Measurements from ENCODE around the gene PSMC1. TPM values are rescaled to one million over a fixed set of nuclear protein-coding genes. Genes with fewer than 3 reads are reported as not detected.

The PSMC1 gene
- total RNA-seq, 1 donor from 2014 or later: 64.1 TPM

DNA sequence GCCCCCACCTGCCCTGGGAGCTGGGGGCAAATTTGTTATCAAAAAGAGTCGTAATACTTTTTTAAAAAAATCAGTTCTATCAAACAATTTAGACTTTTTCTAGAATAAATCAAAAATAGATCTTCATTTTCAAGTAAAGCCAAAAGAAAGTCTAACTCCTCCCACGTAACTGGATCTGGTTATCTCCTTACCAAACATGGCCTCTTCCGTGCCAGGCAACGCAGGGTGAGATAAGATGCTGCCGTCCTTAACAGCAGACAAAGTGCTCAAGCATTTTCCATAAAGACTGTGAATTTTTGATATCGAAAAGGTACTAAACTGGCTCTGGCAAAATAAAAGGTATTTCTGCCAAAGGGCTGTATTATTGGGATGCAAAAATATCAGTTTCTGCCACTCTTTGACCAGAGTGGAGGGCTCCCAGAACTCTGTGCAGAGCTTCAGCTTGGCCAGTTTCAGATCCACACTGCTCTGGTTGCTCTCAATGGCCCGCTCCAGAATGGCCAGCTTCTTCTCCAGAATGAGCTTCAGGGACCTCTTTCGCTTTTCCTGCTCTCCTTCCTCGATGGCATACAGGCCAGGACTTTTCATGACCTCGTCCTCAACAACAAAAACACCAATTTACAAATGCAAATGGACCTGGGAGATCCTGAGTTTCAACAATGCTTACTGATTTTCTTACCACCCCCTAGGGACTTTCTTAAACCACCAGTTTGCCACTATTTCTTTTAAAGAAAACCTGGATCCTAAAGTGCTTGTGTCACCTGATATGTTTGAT lies 46.4 kb downstream of the PSMC1 start:
- DNase-seq: no peak

DNA sequence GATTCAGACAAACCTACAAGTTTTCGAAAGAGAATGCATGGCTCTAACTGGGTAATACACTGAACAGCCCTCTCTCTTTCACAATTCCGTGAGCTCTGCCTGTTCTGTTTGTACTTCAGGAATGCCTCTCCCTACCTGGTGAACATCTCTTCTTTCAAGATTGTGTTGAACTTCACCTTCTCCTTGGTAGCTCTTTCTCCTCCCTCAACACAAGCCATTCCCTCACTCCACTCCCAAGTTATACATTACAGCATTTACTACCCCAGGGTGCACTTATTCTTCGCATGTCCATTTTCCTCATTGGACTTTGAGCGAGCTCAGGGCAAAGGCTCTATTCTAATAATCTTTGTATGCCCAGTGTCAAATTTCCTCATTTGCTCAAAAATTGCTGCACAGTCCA lies 47.1 kb downstream of the PSMC1 start:
- DNase-seq: no peak

DNA sequence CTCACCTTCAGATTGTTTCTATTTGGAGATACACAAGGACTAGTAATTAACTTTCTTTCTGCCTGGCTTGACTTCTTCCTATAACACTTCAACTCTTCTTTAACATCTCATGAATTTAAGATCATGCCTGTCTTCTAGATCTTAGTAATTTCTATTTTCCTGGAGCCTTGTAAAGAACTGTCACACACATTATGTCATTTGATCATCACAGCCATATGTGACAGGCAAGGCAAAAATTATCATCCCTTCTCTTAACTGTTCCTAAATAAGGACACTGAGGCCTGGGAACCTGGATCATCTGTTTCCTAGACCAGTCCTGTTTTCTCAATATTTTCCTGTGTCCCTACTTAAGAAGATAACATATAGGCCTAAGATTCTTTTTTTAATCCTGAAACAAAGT lies 48.1 kb downstream of the PSMC1 start:
- no peak for DNase-seq

DNA sequence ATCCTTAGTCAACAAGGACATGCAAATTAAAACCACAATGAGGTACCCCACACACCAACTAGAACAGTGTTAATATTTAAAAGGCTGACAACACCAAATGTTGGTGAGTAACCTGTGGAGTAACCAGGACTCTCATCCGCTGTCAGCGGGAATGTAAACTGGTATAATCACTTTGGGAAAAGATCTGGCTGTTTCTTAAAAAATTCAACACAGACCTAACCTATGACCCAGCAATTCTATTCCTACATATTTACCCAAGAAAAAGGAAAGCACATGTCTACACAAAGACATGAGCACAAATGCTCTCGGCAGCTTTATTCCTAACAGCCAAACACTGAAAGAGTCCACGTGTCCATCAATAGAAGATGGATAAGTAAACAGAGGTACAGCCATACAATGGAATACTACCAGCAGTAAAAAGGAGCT lies 48.8 kb downstream of the PSMC1 start:
- DNase-seq: no peak

DNA sequence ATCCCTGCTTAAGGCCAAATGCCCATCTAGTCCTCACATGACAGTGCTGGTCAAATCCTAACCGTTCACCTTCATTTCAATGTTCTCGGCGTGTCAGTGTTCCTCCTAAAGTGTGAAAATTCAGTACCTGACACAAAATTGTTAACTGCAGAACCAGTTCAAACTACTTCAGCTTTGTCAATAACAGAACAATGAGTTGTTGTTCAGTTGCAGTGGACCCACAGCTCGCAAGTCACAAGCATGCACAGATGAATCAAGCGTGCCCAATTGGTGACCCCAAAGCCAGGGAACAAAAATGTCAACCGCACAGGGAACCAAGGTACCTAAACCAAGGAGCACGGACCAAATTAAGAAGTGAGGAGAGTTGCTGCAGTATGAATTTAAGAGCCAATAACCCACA lies 52.2 kb downstream of the PSMC1 start:
- no peak for DNase-seq

DNA sequence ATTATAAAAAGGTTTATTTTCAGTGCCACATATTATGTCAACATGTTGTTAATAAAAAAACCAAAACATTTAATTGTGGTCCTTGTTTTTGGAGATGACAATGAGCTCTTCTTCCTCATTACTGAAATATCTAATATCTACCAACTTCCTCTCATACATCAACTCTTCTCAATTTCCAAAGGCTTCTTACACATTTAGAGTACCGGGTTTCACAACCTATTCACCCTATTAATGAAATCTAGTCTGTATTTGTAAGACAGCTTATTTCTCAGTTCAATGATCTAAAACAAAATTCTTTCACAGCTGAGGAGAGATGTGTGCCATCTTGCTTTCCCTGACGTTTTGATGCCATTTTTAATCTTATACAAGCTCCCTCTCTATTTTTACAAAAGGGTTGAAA lies 60.9 kb downstream of the PSMC1 start:
- no peak for DNase-seq

DNA sequence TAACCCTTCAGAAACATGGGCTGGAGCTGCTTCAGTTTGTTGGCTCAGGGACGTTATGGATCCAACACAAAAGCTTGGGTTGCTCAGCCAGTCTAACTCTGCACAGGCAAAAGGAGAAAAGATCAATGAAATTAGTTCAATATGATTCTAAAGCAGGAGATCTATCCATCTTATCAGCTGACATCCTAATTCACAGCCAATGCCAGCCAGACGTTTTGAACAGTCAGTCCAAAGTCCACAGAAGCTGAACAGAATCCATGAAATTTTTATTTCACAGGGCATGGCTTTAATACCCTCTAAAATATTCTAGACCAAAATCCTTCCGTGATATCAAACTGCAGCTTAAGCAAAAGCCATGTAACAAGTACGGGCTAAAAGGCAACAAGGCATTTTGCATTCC lies 61.7 kb downstream of the PSMC1 start:
- no peak for DNase-seq

DNA sequence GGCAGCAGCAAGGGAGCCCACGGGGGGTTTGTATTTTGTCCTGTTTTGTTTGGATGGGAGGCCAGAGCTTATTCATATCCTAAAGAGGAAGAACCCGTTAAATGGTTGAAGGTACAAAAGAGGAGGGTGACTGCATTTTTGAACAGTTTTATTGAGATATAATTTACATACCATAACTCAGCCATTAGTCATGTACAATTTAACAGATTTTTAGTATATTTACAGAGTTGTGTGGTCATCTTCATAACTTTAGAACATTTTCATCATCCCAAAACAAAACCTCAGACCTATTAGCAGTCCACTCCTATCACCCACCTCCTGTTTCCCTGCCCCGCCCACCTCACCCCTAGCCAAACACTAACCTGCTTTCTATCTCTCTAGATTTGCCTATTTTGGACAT lies 62.8 kb downstream of the PSMC1 start:
- no peak for DNase-seq

DNA sequence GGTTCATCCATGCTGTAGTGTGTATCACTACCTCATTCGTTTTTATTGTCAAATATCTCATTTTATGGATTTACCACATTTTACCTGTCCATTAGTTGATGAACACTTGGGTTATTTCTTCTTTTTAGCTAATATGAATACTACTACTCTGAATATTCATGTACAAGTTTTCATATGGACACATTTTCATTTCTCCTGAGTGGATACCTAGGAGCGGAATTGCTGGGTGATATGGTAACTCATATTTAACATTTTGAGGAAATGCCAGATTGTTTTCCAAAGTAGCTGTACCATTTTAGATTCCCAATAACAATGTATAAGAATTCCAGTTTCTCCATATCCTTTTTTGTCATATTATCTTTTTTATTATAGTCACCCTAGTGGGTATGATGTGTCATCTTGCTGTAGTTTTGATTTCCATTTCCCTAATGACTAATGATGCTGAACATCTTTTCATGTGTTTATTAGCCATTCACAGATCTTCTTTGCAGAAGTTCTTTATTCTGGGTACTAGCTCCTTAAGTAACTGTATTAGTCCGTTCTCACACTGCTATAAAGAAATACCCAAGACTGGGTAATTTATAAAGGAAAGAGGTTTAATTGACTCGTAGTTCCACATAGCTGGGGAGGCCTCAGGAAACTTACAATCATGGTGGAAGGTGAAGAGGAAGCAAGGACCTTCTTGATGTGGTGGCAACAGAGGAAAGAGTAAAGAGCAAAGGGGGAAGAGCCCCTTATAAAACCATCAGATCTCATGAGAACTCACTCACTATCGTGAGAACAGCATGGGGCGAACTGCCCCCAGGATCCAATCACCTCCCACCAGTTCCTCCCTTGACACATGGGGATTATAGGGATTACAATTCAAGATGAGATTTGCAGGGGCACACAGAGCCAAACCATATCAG lies 63.5 kb downstream of the PSMC1 start:
- DNase-seq: no peak

DNA sequence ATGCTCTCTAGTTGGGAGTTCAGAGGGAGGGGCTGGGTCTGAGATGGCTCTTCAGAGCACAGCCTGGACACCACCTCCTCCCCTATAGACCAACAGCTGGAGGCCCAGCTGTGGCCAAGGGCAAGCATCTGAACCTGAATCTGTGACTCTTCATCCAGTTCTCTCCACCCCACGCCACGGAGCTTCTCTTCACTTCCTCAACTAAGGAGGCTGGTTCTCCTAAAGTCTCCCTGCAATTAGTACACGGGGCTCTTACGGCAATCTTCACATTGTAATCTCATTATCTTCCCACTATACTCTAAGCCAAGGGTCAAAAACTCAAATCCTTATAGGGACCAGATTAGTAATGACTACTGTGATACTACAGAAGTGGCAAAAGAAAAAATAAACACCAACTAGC lies 65.5 kb downstream of the PSMC1 start:
- no peak for DNase-seq

Other genes starting within 250 kb of the PSMC1 start
- 1.2 TPM for gene KCNK13, start 194.6 kb upstream of the PSMC1 start, total RNA-seq
- 20.1 TPM for gene NRDE2, start 75.4 kb downstream of the PSMC1 start, total RNA-seq
- gene CALM1, start 140.5 kb downstream of the PSMC1 start, total RNA-seq: 1,332 TPM

All from occipital lobe (tissue), 2 donors.